HFF-Myc (cell line): Measurements from ENCODE around the gene FARP1.

Experiments
- DNase-seq: peaks from one replicate; pipeline ENCODE4 v3.0.0-alpha.2; 2011; ENCODE audit warnings: low read depth; ENCODE audit errors: extremely low read depth
- H3K4me3 ChIP-seq: replicated peaks from 2 replicates; pipeline ENCODE4 v1.5.1; 2011; ENCODE audit warnings: low read depth, mild to moderate bottlenecking, control low read depth, low read length
- TF ChIP-seq, protein P1 (sequence below): IDR thresholded peaks from 2 replicates; pipeline ENCODE4 v1.5.1; 2012; ENCODE audit warnings: mild to moderate bottlenecking, low read depth, low read length, control low read depth; ENCODE audit errors: missing control alignments

FARP1 gene

DNA sequence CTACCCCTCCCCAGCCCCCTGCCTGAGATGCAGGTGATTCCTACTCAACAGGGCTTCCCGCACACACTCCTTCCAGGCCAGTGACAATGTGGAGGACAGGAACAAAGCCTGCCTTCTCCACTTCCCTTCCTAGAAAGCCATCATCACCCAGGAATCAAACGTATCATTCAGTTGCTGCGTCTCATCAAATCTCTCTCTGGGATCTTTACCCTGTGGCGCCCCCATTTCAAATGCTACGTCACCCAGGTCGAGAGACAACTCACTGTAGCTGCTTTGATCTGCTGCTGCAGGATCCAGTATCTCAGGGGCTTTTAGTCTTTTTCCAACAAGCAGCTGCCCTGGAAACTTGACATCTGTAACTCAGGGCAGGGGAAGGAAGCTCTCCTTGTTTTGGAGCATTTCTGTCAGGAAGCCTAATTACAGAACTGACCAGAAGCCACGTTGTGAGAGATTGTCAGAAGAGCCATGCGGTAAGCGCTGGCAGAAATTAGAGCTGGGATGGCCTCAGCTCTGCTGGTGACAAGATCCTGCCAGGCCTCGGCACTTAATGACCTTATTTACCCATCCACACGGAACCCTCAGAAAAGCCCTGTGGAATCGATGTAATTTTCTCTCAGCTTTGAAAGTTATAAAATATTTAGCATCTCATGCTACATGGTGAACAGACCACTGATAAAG is 293.5 kb downstream of the FARP1 start:
- H3K4me3 ChIP-seq = no peak overlapping the region
- TF ChIP-seq, protein P1, sequence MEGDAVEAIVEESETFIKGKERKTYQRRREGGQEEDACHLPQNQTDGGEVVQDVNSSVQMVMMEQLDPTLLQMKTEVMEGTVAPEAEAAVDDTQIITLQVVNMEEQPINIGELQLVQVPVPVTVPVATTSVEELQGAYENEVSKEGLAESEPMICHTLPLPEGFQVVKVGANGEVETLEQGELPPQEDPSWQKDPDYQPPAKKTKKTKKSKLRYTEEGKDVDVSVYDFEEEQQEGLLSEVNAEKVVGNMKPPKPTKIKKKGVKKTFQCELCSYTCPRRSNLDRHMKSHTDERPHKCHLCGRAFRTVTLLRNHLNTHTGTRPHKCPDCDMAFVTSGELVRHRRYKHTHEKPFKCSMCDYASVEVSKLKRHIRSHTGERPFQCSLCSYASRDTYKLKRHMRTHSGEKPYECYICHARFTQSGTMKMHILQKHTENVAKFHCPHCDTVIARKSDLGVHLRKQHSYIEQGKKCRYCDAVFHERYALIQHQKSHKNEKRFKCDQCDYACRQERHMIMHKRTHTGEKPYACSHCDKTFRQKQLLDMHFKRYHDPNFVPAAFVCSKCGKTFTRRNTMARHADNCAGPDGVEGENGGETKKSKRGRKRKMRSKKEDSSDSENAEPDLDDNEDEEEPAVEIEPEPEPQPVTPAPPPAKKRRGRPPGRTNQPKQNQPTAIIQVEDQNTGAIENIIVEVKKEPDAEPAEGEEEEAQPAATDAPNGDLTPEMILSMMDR = no peak
- no peak for DNase-seq

DNA sequence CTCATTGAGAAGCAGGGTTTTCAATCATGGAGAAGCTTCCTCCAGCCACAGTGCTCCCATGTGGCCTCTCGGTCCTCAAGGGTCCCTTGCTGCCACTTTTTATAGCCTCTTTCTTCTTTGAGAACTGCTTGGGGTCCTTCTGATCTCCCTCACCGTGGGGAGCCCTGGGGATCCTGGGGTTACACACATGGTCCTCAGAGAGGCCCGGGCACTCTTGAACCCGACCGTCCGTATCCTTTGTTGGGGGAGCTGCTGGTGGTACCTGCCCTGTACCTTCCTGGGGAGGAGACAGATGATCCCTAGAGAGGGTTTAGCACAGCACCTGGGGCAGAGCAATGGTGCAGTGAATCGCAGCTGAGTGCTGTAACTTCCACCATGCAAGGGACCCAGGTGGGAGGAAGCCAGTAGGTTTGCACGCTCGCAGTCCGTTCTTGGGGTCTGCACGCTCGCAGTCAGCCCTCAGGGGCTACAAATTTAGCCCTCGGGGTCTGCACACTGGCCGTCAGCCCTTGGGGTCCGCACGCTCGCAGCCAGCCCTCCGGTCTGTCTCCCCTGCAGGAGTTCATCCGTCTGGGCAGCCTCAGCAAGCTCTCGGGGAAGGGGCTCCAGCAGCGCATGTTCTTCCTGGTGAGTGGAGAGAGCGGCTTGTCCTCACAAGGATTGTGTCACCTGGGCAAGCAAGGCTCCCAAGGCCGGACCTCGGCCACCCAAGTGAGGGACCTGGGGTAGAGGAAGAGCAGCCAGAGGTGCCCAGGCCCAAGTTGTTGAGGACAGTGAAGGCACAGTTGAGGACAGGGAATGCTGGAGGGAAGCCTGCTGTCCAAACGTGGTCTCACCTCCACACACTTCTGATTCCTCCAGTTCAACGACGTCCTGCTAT is 295.6 kb downstream of the FARP1 start:
- no peak overlapping the region for H3K4me3 ChIP-seq
- TF ChIP-seq, protein P1 = no peak
- no peak for DNase-seq

DNA sequence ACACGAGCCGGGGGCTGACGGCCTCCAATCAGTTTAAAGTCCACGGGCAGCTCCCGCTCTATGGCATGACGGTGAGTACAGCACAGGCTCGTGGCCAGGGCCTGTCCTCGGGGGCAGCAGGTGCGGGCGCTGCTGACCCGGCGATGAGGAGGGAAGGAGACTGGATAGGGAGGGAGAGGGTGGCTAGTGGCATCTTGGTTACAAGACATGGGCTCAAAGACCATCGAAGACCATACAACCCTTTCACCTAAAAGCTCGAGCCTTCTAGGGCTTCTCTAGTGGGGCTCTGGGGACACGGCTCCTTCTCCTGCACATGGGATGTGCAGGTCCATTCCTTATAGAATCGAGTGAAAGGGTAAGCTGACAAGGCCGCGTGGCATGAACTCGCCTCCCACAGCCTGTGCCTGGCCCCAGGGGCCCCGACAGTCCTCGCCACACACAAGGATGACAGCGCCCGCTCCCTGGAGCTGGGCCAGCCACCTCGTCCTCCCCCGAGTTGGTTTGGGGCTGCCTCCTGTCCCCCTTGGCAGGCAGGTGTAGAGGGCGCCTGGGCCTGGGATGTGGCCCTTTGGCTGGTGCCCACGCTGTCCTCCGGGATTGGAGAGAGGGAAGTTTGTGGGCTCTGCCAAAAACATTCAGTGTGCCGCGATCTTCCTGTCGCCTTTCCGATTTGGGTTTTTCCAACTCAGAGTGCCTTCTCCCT is 296.4 kb downstream of the FARP1 start:
- H3K4me3 ChIP-seq = no peak overlapping the region
- TF ChIP-seq, protein P1 = no peak
- no peak for DNase-seq

DNA sequence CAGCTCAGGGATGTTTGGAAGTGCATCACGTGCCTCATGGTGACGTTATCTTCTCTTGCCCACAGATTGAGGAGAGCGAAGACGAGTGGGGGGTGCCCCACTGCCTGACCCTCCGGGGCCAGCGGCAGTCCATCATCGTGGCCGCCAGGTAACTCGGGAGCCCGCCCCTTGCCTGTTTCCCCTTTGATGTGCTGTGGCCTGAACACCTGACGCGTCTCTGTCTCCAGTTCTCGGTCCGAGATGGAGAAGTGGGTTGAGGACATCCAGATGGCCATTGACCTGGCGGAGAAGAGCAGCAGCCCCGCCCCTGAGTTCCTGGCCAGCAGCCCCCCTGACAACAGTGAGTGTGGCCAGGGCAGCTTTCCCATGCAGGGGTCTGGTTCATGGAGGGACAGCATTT is 297.0 kb downstream of the FARP1 start:
- no peak for DNase-seq
- H3K4me3 ChIP-seq = no peak overlapping the region
- TF ChIP-seq, protein P1 = no peak

DNA sequence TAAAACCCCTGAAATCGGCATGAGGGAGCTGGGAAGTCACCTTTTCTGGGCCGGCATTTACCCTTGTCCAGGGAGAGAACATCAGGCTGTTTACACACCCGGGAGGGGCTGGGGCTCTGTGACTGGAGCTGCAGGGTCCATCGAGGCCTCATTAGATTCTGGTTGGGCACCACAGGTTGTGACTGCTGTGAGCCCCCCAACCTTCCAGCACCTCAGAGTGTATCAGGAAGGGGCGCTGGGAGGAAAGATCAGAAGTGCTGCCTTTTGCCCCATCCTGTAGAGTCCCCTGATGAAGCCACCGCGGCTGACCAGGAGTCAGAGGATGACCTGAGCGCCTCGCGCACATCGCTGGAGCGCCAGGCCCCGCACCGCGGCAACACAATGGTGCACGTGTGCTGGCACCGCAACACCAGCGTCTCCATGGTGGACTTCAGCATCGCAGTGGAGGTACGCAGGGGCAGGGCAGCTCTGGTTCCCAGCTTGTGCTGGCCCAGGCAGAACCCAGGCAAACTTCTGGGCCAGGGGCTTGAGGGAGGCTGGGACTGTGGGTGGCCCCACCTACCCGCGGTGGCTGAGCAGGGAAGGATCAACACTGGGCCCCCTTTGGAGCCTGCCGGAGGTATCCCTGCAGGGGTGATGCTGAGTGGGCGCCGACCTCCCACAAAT is 297.6 kb downstream of the FARP1 start:
- DNase-seq = no peak
- TF ChIP-seq, protein P1 = no peak
- no peak overlapping the region for H3K4me3 ChIP-seq

DNA sequence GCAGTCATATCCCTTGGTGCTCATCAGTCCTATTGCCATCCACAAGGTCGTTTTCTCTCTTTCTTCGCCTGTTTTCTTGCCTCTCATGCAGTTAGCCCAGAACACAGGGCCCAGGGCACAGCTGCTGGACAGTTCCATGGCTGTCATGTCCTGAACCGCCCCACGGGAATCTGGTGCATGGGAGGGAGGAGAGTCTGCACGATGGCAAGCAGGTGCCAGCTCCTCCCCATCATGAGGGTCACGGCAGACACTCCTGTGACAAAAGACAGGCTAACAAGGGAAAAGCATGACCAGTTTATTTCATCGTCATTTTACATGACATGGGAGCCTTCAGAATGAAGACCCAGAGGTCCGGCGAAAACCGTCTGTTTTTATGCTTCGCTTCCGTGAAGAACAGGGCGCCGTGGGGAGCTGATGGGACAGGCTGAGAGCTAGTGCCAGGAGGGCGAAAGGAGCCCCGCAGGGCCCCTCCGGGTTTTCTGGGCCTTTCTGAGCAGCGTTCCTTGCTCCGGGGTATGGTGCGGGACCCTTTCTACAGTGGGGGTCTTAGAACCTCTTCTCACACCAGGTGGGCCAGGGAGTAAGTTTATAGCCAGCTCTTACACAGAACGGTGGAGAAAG is 298.3 kb downstream of the FARP1 start:
- no peak overlapping the region for H3K4me3 ChIP-seq
- TF ChIP-seq, protein P1 = no peak
- DNase-seq = no peak
